ENCODE measurements around the gene GABARAP. TPM values are rescaled to one million over a fixed set of nuclear protein-coding genes. Genes with fewer than 3 reads are reported as not detected.
A peak's percentile ranks its signal among the peaks of the same experiment; 100 is the strongest.

Gene GABARAP
- 145 and 147 TPM in 2 replicates for total RNA-seq

GRCh38 chr17:7241783-7242716 is at the start of gene GABARAP:
TSS of gene GABARAP (minus strand) at chr17:7242449. CDS start at chr17:7242330, 119 bp downstream.
- peak within 1 kb of the TSS; percentile 98 for H3K4me3 Mint-ChIP-seq (ENCODE audit: low read depth)
- H3K4me1 Mint-ChIP-seq (ENCODE audit: low read depth), result peaks cover 32% of the 10 kb centered on the region
- DNase-seq (ENCODE audit: low spot score), result peak; percentile 88
- H3K9me3 Mint-ChIP-seq, result no peaks in the 10 kb centered on the region
- peak within 1 kb of the TSS; percentile 95 for H3K27ac Mint-ChIP-seq
- no peaks in the 10 kb centered on the region for H3K27me3 Mint-ChIP-seq (ENCODE audit: low read depth)
- intact Hi-C loops (cut with micrococcal nuclease), result loop anchor here (1.0 to 2.0 kb wide), 3 partner anchors 10 to 65 kb away; partner anchors contain the start of genes EIF5A, ELP5 and SLC2A4
- peaks cover 62% of the 10 kb centered on the region for H3K36me3 Mint-ChIP-seq (ENCODE audit: low read depth)

GRCh38 chr17:7290685-7291084 is 48.4 kb upstream of the GABARAP start:
- H3K4me1 Mint-ChIP-seq (ENCODE audit: low read depth), result peaks cover 9% of the 10 kb centered on the region
- H3K36me3 Mint-ChIP-seq (ENCODE audit: low read depth), result no peaks in the 10 kb centered on the region
- H3K9me3 Mint-ChIP-seq, result no peaks in the 10 kb centered on the region
- no peak overlapping the region for H3K27ac Mint-ChIP-seq
- intact Hi-C loops (cut with micrococcal nuclease), result no loop called here
- H3K27me3 Mint-ChIP-seq (ENCODE audit: low read depth), result peaks cover 33% of the 10 kb centered on the region
- DNase-seq (ENCODE audit: low spot score), result no peak
- H3K4me3 Mint-ChIP-seq (ENCODE audit: low read depth), result no peak overlapping the region

GRCh38 chr17:7290166-7290565 is 47.9 kb upstream of the GABARAP start:
- DNase-seq (ENCODE audit: low spot score), result no peak
- peaks cover 6% of the 10 kb centered on the region for H3K4me1 Mint-ChIP-seq (ENCODE audit: low read depth)
- no peaks in the 10 kb centered on the region for H3K36me3 Mint-ChIP-seq (ENCODE audit: low read depth)
- H3K27ac Mint-ChIP-seq, result no peak overlapping the region
- H3K9me3 Mint-ChIP-seq, result no peaks in the 10 kb centered on the region
- intact Hi-C loops (cut with micrococcal nuclease), result no loop called here
- no peak overlapping the region for H3K4me3 Mint-ChIP-seq (ENCODE audit: low read depth)
- H3K27me3 Mint-ChIP-seq (ENCODE audit: low read depth), result peaks cover 31% of the 10 kb centered on the region

GRCh38 chr17:7289256-7290032 is 47.2 kb upstream of the GABARAP start:
- DNase-seq (ENCODE audit: low spot score), result no peak
- H3K27me3 Mint-ChIP-seq (ENCODE audit: low read depth), result peaks cover 28% of the 10 kb centered on the region
- H3K27ac Mint-ChIP-seq, result no peak overlapping the region
- no peak overlapping the region for H3K4me3 Mint-ChIP-seq (ENCODE audit: low read depth)
- intact Hi-C loops (cut with micrococcal nuclease), result no loop called here
- H3K4me1 Mint-ChIP-seq (ENCODE audit: low read depth), result peaks cover 4% of the 10 kb centered on the region
- no peaks in the 10 kb centered on the region for H3K36me3 Mint-ChIP-seq (ENCODE audit: low read depth)
- H3K9me3 Mint-ChIP-seq, result no peaks in the 10 kb centered on the region

- Mint-ChIP-seq H3K36me3 (ENCODE audit: low read depth) (no peaks in the 10 kb centered on the region), H3K4me1 (ENCODE audit: low read depth) (peaks cover 11% of the 10 kb centered on the region), H3K27me3 (ENCODE audit: low read depth) (peaks cover 34% of the 10 kb centered on the region), H3K4me3 (ENCODE audit: low read depth) (no peak overlapping the region), H3K9me3 (no peaks in the 10 kb centered on the region), H3K27ac (no peak overlapping the region)
- intact Hi-C loops (cut with micrococcal nuclease), result no loop called here
- no peak for DNase-seq (ENCODE audit: low spot score)
Measured at GRCh38 chr17:7285679-7286078, 43.4 kb upstream of the GABARAP start.

GRCh38 chr17:7284911-7285310 is 42.7 kb upstream of the GABARAP start:
- intact Hi-C loops (cut with micrococcal nuclease), result no loop called here
- Mint-ChIP-seq H3K36me3 (ENCODE audit: low read depth) (no peaks in the 10 kb centered on the region), H3K9me3 (no peaks in the 10 kb centered on the region), H3K27ac (no peak overlapping the region), H3K4me3 (ENCODE audit: low read depth) (no peak overlapping the region), H3K27me3 (ENCODE audit: low read depth) (peaks cover 37% of the 10 kb centered on the region), H3K4me1 (ENCODE audit: low read depth) (peaks cover 15% of the 10 kb centered on the region)
- no peak for DNase-seq (ENCODE audit: low spot score)

- H3K27ac Mint-ChIP-seq, result no peak overlapping the region
- H3K9me3 Mint-ChIP-seq, result no peaks in the 10 kb centered on the region
- H3K4me1 Mint-ChIP-seq (ENCODE audit: low read depth), result peaks cover 15% of the 10 kb centered on the region
- no peaks in the 10 kb centered on the region for H3K36me3 Mint-ChIP-seq (ENCODE audit: low read depth)
- H3K4me3 Mint-ChIP-seq (ENCODE audit: low read depth), result no peak overlapping the region
- intact Hi-C loops (cut with micrococcal nuclease), result no loop called here
- peaks cover 40% of the 10 kb centered on the region for H3K27me3 Mint-ChIP-seq (ENCODE audit: low read depth)
- DNase-seq (ENCODE audit: low spot score), result no peak
Measured at GRCh38 chr17:7283471-7284216, 41.4 kb upstream of the GABARAP start.

- H3K4me1 Mint-ChIP-seq (ENCODE audit: low read depth), result peaks cover 15% of the 10 kb centered on the region
- no peak overlapping the region for H3K27ac Mint-ChIP-seq
- H3K9me3 Mint-ChIP-seq, result no peaks in the 10 kb centered on the region
- H3K36me3 Mint-ChIP-seq (ENCODE audit: low read depth), result no peaks in the 10 kb centered on the region
- DNase-seq (ENCODE audit: low spot score), result no peak
- H3K27me3 Mint-ChIP-seq (ENCODE audit: low read depth), result peaks cover 40% of the 10 kb centered on the region
- peak overlapping the region; percentile 38 for H3K4me3 Mint-ChIP-seq (ENCODE audit: low read depth)
- intact Hi-C loops (cut with micrococcal nuclease), result no loop called here
Measured at GRCh38 chr17:7282752-7283321, 40.6 kb upstream of the GABARAP start.

- intact Hi-C loops (cut with micrococcal nuclease), result loop anchor here (1.0 to 2.0 kb wide), 3 partner anchors 30 to 44 kb away; partner anchors contain the start of genes ELP5 and GABARAP
- peaks cover 15% of the 10 kb centered on the region for H3K4me1 Mint-ChIP-seq (ENCODE audit: low read depth)
Measured at GRCh38 chr17:7281953-7282751, 39.9 kb upstream of the GABARAP start.

GRCh38 chr17:7281074-7281952 is 39.1 kb upstream of the GABARAP start, which contains the start of gene SLC2A4:
TSS of gene SLC2A4 (plus strand) at chr17:7281718. CDS start at chr17:7281935, 217 bp downstream.
- Mint-ChIP-seq H3K36me3 (ENCODE audit: low read depth) (no peaks in the 10 kb centered on the region), H3K4me1 (ENCODE audit: low read depth) (peaks cover 15% of the 10 kb centered on the region), H3K27ac (peak within 1 kb of the TSS; percentile 42), H3K27me3 (ENCODE audit: low read depth) (peaks cover 40% of the 10 kb centered on the region), H3K4me3 (ENCODE audit: low read depth) (peak within 1 kb of the TSS; percentile 78), H3K9me3 (no peaks in the 10 kb centered on the region)
- intact Hi-C loops (cut with micrococcal nuclease), result loop anchor here (1.0 to 2.0 kb wide), 3 partner anchors 29 to 43 kb away; partner anchors contain the start of genes ELP5 and GABARAP
- peak; percentile 76 for DNase-seq (ENCODE audit: low spot score)

More at GRCh38 chr17:7281953-7282751, 39.9 kb upstream of the GABARAP start:
- H3K27me3 Mint-ChIP-seq (ENCODE audit: low read depth), result peaks cover 42% of the 10 kb centered on the region
- peak overlapping the region; percentile 78 for H3K4me3 Mint-ChIP-seq (ENCODE audit: low read depth)
- H3K36me3 Mint-ChIP-seq (ENCODE audit: low read depth), result no peaks in the 10 kb centered on the region
- H3K27ac Mint-ChIP-seq, result no peak overlapping the region
- DNase-seq (ENCODE audit: low spot score), result no peak
- H3K9me3 Mint-ChIP-seq, result no peaks in the 10 kb centered on the region
